HCT116 (cell line): ENCODE data around the gene EFCAB8.

Experiments
- CBX3 ChIP-seq: IDR thresholded peaks from 2 replicates; pipeline ENCODE4 v1.6.1; 2012; ENCODE audit warnings: low read depth
- EGR1 ChIP-seq: IDR thresholded peaks from 2 replicates; pipeline ENCODE4 v1.6.1; 2012; ENCODE audit warnings: low read depth
- ELF1 ChIP-seq: IDR thresholded peaks from 2 replicates; pipeline ENCODE4 v1.6.1; 2012; ENCODE audit warnings: low read depth, borderline replicate concordance
- EZH2 ChIP-seq: fragments of 200-600 bp; sonication (generic); IDR thresholded peaks from 2 replicates; pipeline ENCODE4 v1.6.1; 2017; ENCODE audit warnings: antibody characterized with exemption, mixed run types
- EZH2phosphoT487 ChIP-seq: fragments of 200-600 bp; IDR thresholded peaks from 2 replicates; pipeline ENCODE4 v1.6.1; 2018; ENCODE audit warnings: antibody characterized with exemption, borderline replicate concordance
- POLR2A ChIP-seq: IDR thresholded peaks from 2 replicates; pipeline ENCODE4 v1.7.0; 2011; ENCODE audit warnings: borderline replicate concordance; ENCODE audit not compliant: insufficient read depth, insufficient read length; ENCODE audit errors: extremely low read depth
- POLR2AphosphoS5 ChIP-seq: IDR thresholded peaks from 2 replicates; pipeline ENCODE4 v1.6.1; 2011; ENCODE audit warnings: mild to moderate bottlenecking, low read depth, low read length, moderate library complexity
- RAD21 ChIP-seq: IDR thresholded peaks from 2 replicates; pipeline ENCODE4 v1.6.1; 2012; ENCODE audit warnings: low read depth, mild to moderate bottlenecking
- SRF ChIP-seq: IDR thresholded peaks from 2 replicates; pipeline ENCODE4 v1.6.1; 2012; ENCODE audit warnings: low read depth
- YY1 ChIP-seq: IDR thresholded peaks from 2 replicates; pipeline ENCODE4 v1.6.1; 2011; ENCODE audit warnings: low read length, low read depth, moderate library complexity, mild to moderate bottlenecking; ENCODE audit not compliant: insufficient replicate concordance; ENCODE audit errors: extremely low read depth
- TF ChIP-seq, protein P1 (sequence below), 3 experiments: fragments of 200-600 bp in 1 of 3; sonication (generic) in 1 of 3; IDR thresholded peaks in 2 of 3; conservative IDR thresholded peaks in 1 of 3; 2 replicates each; pipeline ENCODE4 v1.5.1; 2012 to 2017; ENCODE audit warnings: low read depth in 2 of 3, low read length in 2 of 3, antibody characterized with exemption in 1 of 3, borderline replicate concordance in 1 of 3, control low read depth in 1 of 3, mild to moderate bottlenecking in 1 of 3, mixed read lengths in 1 of 3, mixed run types in 1 of 3, moderate library complexity in 1 of 3; ENCODE audit not compliant: insufficient read depth in 1 of 3
- TF ChIP-seq, protein P2 (sequence below): IDR thresholded peaks from 2 replicates; pipeline ENCODE4 v1.6.1; 2012; ENCODE audit warnings: low read depth

DNA sequence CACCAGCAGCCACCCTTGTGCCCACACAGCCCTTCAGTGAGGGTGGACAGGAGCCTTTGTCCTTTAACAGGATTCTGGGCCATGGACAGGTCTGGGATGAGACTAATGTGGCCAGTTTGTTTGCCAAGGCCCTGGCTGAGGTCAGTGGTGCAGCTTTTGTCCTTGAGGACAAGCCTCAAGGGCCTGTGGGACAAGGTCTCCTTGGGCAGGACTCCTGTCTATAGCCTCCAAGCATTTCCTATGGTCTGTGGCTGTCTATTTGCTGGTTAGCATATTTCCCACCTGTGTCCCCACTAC lies 101.4 kb downstream of the EFCAB8 start:
- TF ChIP-seq POLR2AphosphoS5 (no peak), POLR2A (no peak), EGR1 (no peak), RAD21 (no peak), YY1 (no peak), EZH2phosphoT487 (no peak), SRF (no peak), EZH2 (no peak), CBX3 (no peak), ELF1 (no peak)
- TF ChIP-seq, protein P1, sequence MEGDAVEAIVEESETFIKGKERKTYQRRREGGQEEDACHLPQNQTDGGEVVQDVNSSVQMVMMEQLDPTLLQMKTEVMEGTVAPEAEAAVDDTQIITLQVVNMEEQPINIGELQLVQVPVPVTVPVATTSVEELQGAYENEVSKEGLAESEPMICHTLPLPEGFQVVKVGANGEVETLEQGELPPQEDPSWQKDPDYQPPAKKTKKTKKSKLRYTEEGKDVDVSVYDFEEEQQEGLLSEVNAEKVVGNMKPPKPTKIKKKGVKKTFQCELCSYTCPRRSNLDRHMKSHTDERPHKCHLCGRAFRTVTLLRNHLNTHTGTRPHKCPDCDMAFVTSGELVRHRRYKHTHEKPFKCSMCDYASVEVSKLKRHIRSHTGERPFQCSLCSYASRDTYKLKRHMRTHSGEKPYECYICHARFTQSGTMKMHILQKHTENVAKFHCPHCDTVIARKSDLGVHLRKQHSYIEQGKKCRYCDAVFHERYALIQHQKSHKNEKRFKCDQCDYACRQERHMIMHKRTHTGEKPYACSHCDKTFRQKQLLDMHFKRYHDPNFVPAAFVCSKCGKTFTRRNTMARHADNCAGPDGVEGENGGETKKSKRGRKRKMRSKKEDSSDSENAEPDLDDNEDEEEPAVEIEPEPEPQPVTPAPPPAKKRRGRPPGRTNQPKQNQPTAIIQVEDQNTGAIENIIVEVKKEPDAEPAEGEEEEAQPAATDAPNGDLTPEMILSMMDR (IDR thresholded peaks at IDR 0.05 in 2 of 3, conservative IDR thresholded peaks at IDR 0.05 in 1 of 3; ENCODE audit: borderline replicate concordance in 1 of 3, insufficient read depth in 1 of 3, low read depth in 2 of 3, low read length in 2 of 3), result no peak
- TF ChIP-seq, protein P2, sequence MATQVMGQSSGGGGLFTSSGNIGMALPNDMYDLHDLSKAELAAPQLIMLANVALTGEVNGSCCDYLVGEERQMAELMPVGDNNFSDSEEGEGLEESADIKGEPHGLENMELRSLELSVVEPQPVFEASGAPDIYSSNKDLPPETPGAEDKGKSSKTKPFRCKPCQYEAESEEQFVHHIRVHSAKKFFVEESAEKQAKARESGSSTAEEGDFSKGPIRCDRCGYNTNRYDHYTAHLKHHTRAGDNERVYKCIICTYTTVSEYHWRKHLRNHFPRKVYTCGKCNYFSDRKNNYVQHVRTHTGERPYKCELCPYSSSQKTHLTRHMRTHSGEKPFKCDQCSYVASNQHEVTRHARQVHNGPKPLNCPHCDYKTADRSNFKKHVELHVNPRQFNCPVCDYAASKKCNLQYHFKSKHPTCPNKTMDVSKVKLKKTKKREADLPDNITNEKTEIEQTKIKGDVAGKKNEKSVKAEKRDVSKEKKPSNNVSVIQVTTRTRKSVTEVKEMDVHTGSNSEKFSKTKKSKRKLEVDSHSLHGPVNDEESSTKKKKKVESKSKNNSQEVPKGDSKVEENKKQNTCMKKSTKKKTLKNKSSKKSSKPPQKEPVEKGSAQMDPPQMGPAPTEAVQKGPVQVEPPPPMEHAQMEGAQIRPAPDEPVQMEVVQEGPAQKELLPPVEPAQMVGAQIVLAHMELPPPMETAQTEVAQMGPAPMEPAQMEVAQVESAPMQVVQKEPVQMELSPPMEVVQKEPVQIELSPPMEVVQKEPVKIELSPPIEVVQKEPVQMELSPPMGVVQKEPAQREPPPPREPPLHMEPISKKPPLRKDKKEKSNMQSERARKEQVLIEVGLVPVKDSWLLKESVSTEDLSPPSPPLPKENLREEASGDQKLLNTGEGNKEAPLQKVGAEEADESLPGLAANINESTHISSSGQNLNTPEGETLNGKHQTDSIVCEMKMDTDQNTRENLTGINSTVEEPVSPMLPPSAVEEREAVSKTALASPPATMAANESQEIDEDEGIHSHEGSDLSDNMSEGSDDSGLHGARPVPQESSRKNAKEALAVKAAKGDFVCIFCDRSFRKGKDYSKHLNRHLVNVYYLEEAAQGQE, result no peak
